Amniotic stem cell (primary cell): ENCODE results near the gene SMIM24.

ENCODE experiments used
- DNase-seq: peaks from one replicate; lab custom pipeline; 2025; lab: John Stamatoyannopoulos, UW

The SMIM24 gene

GRCh38 chr19:3497757-3498520, 17.6 kb upstream of the SMIM24 start:
- no peak for DNase-seq

- DNase-seq, result no peak
Measured at GRCh38 chr19:3496392-3497273, 16.3 kb upstream of the SMIM24 start.

GRCh38 chr19:3494559-3494958, 14.2 kb upstream of the SMIM24 start:
- DNase-seq, result no peak

GRCh38 chr19:3494051-3494450, 13.7 kb upstream of the SMIM24 start:
- no peak for DNase-seq

- DNase-seq, result no peak
Measured at GRCh38 chr19:3493651-3494050, 13.3 kb upstream of the SMIM24 start.

- no peak for DNase-seq
Measured at GRCh38 chr19:3492919-3493318, 12.6 kb upstream of the SMIM24 start.

- no peak for DNase-seq
Measured at GRCh38 chr19:3492131-3492839, 12.0 kb upstream of the SMIM24 start.

GRCh38 chr19:3491396-3492119, 11.2 kb upstream of the SMIM24 start:
- DNase-seq, result no peak

- no peak for DNase-seq
Measured at GRCh38 chr19:3483226-3483628, 2.9 kb upstream of the SMIM24 start, which contains the start of gene SMIM44. TSS of gene SMIM44 (minus strand) at chr19:3483441. CDS start at chr19:3483403, 38 bp downstream.

GRCh38 chr19:3482507-3483225, 2.3 kb upstream of the SMIM24 start:
- no peak for DNase-seq

- no peak for DNase-seq
Measured at GRCh38 chr19:3481241-3482090, 1.1 kb upstream of the SMIM24 start.

- no peak for DNase-seq
Measured at GRCh38 chr19:3479834-3480215, 500 bp downstream of the SMIM24 start.

GRCh38 chr19:3479177-3479833, 1.0 kb downstream of the SMIM24 start:
- no peak for DNase-seq

- DNase-seq, result no peak
Measured at GRCh38 chr19:3478409-3479176, 1.7 kb downstream of the SMIM24 start.

GRCh38 chr19:3477951-3478350, 2.4 kb downstream of the SMIM24 start:
- DNase-seq, result no peak

- DNase-seq, result no peak
Measured at GRCh38 chr19:3477506-3477905, 2.8 kb downstream of the SMIM24 start.

GRCh38 chr19:3476830-3477229, 3.5 kb downstream of the SMIM24 start:
- DNase-seq, result no peak

GRCh38 chr19:3475449-3475848, 4.9 kb downstream of the SMIM24 start:
- DNase-seq, result no peak

- DNase-seq, result no peak
Measured at GRCh38 chr19:3474614-3475013, 5.7 kb downstream of the SMIM24 start.
